HG02571 (cell line): ENCODE results near the gene GNAL.
"Not testable (repeated sequence)": the region's sequence is repeated elsewhere in the genome, so short reads cannot be mapped to it uniquely, and the experiment has no call there.

Experiments
- ATAC-seq: cut with Tn5 transposase; IDR thresholded peaks from one replicate; pipeline ENCODE4 v1.9.1; 2021; ENCODE audit warnings: mild to moderate bottlenecking, moderate library complexity; ENCODE audit not compliant: unreplicated experiment

GNAL gene

GRCh38 chr18:11688972-11689668 is at the start of gene GNAL:
Gene GNAL, plus strand, starts transcription at chr18:11689264. Its CDS starts 300 bp downstream, at chr18:11689564.
- peak; percentile 75 for ATAC-seq

DNA sequence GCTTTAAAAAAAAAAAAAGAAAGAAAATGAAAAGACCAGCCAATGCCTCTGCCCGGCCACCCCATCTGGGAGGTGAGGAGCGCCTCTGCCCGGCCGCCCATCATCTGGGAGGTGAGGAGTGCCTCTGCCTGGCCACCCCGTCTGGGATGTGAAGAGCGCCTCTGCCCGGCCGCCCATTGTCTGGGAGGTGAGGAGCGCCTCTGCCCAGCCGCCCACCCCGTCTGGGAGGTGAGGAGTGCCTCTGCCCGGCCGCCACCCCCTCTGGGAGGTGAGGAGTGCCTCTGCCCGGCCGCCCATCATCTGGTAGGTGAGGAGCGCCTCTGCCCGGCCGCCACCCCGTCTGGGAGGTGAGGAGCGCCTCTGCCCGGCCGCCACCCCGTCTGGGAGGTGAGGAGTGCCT is 41.8 kb upstream of the GNAL start:
- ATAC-seq, result not testable (repeated sequence)

GRCh38 chr18:11647804-11648203 is 41.3 kb upstream of the GNAL start:
- not testable (repeated sequence) for ATAC-seq

GRCh38 chr18:11649839-11650238 is 39.2 kb upstream of the GNAL start:
- ATAC-seq, result no peak

DNA sequence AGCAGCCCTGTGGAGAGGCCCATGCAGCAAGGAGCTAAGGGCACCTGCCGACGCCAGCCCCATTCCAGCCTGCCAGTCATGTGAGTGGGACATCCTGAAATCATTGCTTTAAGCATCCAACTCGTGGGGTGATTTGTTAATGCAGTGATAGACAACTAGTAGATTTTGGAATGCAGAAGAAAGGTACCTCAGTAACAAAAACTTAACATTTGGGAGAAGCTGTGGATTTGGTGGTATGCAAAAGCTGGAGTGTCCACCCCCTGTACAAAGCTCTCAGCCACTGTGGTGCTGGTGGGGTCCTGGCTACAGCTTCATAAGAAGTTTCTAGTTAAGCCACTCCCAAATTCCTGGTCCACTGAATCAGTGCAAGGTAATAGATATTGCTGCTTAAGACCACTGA is 37.2 kb upstream of the GNAL start:
- ATAC-seq, result no peak

GRCh38 chr18:11653521-11653920 is 35.5 kb upstream of the GNAL start:
- ATAC-seq, result no peak

DNA sequence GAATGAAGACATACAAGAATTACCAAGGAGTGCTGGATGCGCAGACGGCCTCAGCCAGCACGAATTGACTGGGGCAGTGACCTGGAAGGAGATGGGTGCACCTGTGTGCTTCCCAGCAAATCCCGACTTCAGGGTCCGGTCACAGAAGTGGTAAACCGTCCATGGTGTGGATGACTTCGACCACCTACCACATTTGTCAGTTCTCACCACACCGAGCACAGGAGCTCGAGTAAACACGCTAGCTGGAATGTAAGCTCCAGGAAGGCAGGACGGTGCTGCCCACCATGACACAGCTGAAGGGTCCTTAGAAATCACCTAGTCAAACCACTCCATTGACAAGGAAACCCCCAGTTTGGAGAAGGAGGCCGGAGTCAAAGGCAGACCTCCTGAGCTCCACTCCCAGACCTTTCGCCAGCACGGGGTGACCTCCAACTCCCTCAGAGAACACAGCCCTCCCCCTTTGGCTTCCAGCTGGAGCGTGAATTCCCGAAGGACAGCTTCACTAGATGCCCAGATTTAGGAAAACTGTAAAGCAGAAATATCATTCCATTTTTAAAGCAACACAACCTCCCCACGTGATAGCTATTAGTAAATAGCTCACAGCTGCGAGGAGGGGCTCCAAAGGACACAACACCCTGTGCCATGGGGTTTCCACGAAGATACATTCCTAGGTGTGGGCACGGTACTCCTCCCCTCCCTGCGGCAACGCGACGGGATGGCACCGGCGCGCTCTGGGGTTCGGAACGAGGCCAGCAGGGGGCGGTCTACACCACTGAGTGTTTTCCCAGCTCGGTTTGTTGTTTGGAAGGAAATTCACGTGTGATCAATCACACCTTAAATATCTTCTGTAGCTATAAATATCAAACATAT is 34.1 kb upstream of the GNAL start:
- no peak for ATAC-seq

- no peak for ATAC-seq
Measured at GRCh38 chr18:11655606-11655932, 33.5 kb upstream of the GNAL start.

DNA sequence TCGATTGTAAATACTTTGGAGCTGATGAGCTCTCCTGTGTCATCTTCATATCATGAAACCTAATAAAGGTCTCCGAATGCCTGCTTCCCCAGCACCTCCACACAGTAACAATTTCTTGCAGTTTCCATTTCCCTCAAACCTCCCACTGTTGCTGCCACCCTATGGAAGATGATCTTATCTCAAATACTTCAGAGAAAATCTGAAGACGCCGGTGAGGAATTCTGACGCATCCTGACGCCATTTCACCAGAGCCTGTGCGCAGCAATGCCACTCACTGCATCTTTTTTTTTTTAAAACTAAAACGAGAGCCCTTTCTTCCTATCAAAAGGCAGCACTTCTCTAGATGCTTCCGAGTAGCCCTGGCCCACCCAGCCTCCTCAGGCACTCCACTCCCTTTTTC is 31.9 kb upstream of the GNAL start:
- no peak for ATAC-seq

DNA sequence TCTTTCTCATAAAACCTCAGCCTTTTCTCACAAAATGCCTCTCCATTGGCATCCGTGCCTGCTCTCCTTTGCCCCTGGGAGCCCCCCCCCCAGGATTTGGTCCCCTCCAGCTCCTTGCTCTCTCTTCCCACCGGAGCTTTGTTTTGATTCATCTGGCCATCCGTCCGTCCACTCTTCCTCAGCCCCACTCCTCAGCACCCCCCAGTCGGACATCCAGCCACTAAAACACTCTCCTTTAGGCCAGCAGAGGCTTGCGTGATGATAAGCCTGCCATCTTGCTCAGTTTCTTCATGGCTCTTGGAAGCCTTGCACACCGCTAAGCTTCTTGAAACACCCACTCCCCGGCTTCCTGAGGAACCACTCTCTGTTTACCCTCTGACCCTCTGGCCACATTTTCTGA is 31.5 kb upstream of the GNAL start:
- no peak for ATAC-seq

DNA sequence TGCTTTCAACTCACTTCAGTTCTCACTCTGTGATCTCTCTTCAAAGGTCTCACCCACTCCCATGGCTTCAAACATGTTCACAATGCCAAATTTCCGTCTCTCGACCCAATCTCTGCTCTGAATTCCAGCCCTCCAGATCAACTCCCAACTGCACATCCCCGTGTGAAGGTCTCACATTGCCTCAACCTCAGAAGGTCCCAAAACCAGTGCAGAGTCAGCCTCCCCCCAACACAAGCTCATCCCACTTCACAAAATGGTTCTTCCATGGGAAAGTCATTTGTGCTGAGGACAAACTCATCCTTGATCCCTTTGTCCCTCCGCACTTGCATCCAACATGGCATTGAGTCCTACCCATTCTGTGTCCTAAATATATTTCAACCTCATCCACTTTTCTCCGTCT is 31.0 kb upstream of the GNAL start:
- no peak for ATAC-seq

GRCh38 chr18:11658989-11659388 is 30.1 kb upstream of the GNAL start:
- no peak for ATAC-seq

- no peak for ATAC-seq
Measured at GRCh38 chr18:11660691-11661090, 28.4 kb upstream of the GNAL start.

DNA sequence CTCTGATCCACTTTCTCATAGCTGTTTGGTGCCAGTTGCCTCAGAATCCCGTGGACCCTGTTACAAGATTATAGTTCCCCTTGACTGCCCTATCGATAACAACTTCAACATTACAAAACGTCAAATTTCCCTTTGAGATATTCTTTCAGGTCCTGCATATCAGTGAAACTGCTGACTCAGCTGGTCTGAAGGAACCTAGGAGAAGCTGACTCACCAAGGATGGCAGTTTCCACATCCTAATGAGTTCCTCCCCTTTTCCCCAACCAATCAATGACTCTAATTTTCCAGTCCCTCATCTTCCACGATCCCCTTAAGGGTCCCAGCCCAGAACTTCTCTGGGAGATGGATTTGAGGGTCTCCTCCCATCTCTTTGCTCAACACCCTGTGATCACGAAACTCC is 27.6 kb upstream of the GNAL start:
- no peak for ATAC-seq

DNA sequence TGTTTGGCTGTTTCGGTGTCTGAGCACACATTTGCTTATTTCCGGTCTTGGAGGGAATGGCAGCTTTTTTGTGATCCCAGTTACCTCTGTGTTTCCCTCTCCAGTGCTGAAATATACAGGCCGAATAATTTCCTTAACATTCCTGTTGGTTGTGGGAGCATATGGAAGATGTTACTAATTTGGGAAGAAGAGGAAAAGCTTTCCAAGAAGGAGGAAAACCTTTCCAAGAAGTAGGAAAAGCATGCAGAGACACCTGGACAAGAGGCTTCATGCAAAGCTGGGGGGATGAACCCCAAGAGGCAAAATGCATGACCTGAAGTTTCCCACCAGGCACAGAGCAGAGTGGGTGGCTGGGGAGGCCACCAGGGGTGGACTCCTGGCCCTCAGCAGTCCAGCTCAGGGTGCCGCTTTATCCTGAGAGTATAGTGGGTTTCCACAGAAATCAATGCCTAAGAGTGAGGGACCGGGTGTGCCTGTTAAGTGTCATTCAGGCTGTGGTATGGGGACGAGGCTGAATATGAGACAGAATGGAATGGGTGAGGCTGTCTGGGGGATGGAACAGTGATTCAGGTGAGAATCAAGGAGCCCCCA is 25.5 kb upstream of the GNAL start:
- ATAC-seq, result no peak

DNA sequence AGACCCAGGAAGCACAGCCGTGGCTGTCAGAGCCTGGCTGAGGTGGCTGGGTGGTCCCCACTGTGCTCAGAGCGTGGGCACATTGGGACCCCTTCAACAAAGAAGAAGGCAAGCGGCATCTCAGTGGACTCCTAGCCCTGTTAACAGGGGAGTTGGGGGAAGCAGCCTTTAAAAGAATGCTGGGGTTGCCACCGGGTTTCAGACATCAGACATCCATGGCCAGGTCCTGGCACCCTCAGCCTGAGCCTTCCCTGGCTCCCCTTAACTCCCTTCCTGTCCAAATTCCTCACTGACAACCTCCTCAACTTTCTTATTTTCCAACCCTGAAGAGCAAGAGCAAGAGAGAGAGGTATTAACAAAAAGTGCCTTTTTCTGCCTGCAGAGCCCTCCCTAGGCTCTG is 24.8 kb upstream of the GNAL start:
- no peak for ATAC-seq

- no peak for ATAC-seq
Measured at GRCh38 chr18:11665146-11665545, 23.9 kb upstream of the GNAL start.

GRCh38 chr18:11665587-11665986 is 23.5 kb upstream of the GNAL start:
- ATAC-seq, result no peak

- ATAC-seq, result no peak
Measured at GRCh38 chr18:11666176-11666575, 22.9 kb upstream of the GNAL start.

- ATAC-seq, result no peak
Measured at GRCh38 chr18:11666831-11667230, 22.2 kb upstream of the GNAL start.

- ATAC-seq, result no peak
Measured at GRCh38 chr18:11667578-11667977, 21.5 kb upstream of the GNAL start.
